ENCODE measurements around the gene CLEC17A.
"Not testable (repeated sequence)": the region's sequence is repeated elsewhere in the genome, so short reads cannot be mapped to it uniquely, and the experiment has no call there.

The CLEC17A gene

GRCh38 chr19:14577885-14578427 is 4.9 kb upstream of the CLEC17A start:
- DNase-seq (ENCODE audit: low read depth in 3 of 3, low spot score in 1 of 3): no peak

- DNase-seq (ENCODE audit: low read depth in 3 of 3, low spot score in 1 of 3): peak in 1 of 3 donors; percentile 36
Measured at GRCh38 chr19:14580623-14581237, 2.2 kb upstream of the CLEC17A start.

- DNase-seq (ENCODE audit: low read depth in 3 of 3, low spot score in 1 of 3): not testable (repeated sequence)
Measured at GRCh38 chr19:14584372-14584771, 1.5 kb downstream of the CLEC17A start.

GRCh38 chr19:14585187-14585586 is 2.3 kb downstream of the CLEC17A start:
- not testable (repeated sequence) for DNase-seq (ENCODE audit: low read depth in 3 of 3, low spot score in 1 of 3)

GRCh38 chr19:14589433-14589832 is 6.5 kb downstream of the CLEC17A start:
- DNase-seq (ENCODE audit: low read depth in 3 of 3, low spot score in 1 of 3): not testable (repeated sequence)

GRCh38 chr19:14595558-14595957 is 12.7 kb downstream of the CLEC17A start:
- no peak for DNase-seq (ENCODE audit: low read depth in 3 of 3, low spot score in 1 of 3)

- no peak for DNase-seq (ENCODE audit: low read depth in 3 of 3, low spot score in 1 of 3)
Measured at GRCh38 chr19:14599548-14600147, 16.8 kb downstream of the CLEC17A start.

GRCh38 chr19:14603990-14604387 is 21.1 kb downstream of the CLEC17A start:
- no peak for DNase-seq (ENCODE audit: low read depth in 3 of 3, low spot score in 1 of 3)

GRCh38 chr19:14606627-14607026 is 23.7 kb downstream of the CLEC17A start:
- DNase-seq (ENCODE audit: low read depth in 3 of 3, low spot score in 1 of 3): no peak

GRCh38 chr19:14611051-14611450 is 28.2 kb downstream of the CLEC17A start:
- no peak for DNase-seq (ENCODE audit: low read depth in 3 of 3, low spot score in 1 of 3)

- not testable (repeated sequence) for DNase-seq (ENCODE audit: low read depth in 3 of 3, low spot score in 1 of 3)
Measured at GRCh38 chr19:14612242-14612641, 29.4 kb downstream of the CLEC17A start.

- DNase-seq (ENCODE audit: low read depth in 3 of 3, low spot score in 1 of 3): no peak
Measured at GRCh38 chr19:14612657-14613056, 29.8 kb downstream of the CLEC17A start.

GRCh38 chr19:14613399-14614098 is 30.7 kb downstream of the CLEC17A start:
- not testable (repeated sequence) for DNase-seq (ENCODE audit: low read depth in 3 of 3, low spot score in 1 of 3)

- no peak for DNase-seq (ENCODE audit: low read depth in 3 of 3, low spot score in 1 of 3)
Measured at GRCh38 chr19:14614099-14614412, 31.2 kb downstream of the CLEC17A start.

- DNase-seq (ENCODE audit: low read depth in 3 of 3, low spot score in 1 of 3): no peak
Measured at GRCh38 chr19:14615623-14616022, 32.7 kb downstream of the CLEC17A start.

- DNase-seq (ENCODE audit: low read depth in 3 of 3, low spot score in 1 of 3): no peak
Measured at GRCh38 chr19:14616407-14616806, 33.5 kb downstream of the CLEC17A start.

GRCh38 chr19:14619404-14619803 is 36.5 kb downstream of the CLEC17A start:
- no peak for DNase-seq (ENCODE audit: low read depth in 3 of 3, low spot score in 1 of 3)

- DNase-seq (ENCODE audit: low read depth in 3 of 3, low spot score in 1 of 3): not testable (repeated sequence)
Measured at GRCh38 chr19:14624491-14624890, 41.6 kb downstream of the CLEC17A start.

GRCh38 chr19:14629557-14629956 is 46.7 kb downstream of the CLEC17A start:
- no peak for DNase-seq (ENCODE audit: low read depth in 3 of 3, low spot score in 1 of 3)

GRCh38 chr19:14632286-14632685 is 49.4 kb downstream of the CLEC17A start:
- DNase-seq (ENCODE audit: low read depth in 3 of 3, low spot score in 1 of 3): no peak

- no peak for DNase-seq (ENCODE audit: low read depth in 3 of 3, low spot score in 1 of 3)
Measured at GRCh38 chr19:14639536-14640277, 56.8 kb downstream of the CLEC17A start.

GRCh38 chr19:14648506-14648905 is 65.6 kb downstream of the CLEC17A start:
- no peak for DNase-seq (ENCODE audit: low read depth in 3 of 3, low spot score in 1 of 3)

All from stimulated activated CD4-positive, alpha-beta T cell treated with anti-CD3 and anti-CD28 coated beads, TNF-alpha, amount 100 ng/mL, for 1 hour (primary cell).